ENCODE measurements around the gene LGALS3.

Gene LGALS3

GRCh38 chr14:55152052-55152753 lies 23.2 kb downstream of the LGALS3 start:
- no peak for TF ChIP-seq CTCF (IDR thresholded peaks at IDR 0.05; ENCODE audit: low read length, missing control alignments)
- no peak overlapping the region for H3K4me3 ChIP-seq (replicated peaks; ENCODE audit: low read depth, low read length)
- peak; percentile 50 for DNase-seq (ENCODE audit: low read depth)

GRCh38 chr14:55153951-55154350 lies 24.9 kb downstream of the LGALS3 start:
- no peak for DNase-seq (ENCODE audit: low read depth)
- no peak for TF ChIP-seq CTCF (IDR thresholded peaks at IDR 0.05; ENCODE audit: low read length, missing control alignments)
- H3K4me3 ChIP-seq (replicated peaks; ENCODE audit: low read depth, low read length) = no peak overlapping the region

- TF ChIP-seq CTCF (IDR thresholded peaks at IDR 0.05; ENCODE audit: low read length, missing control alignments) = no peak
- no peak overlapping the region for H3K4me3 ChIP-seq (replicated peaks; ENCODE audit: low read depth, low read length)
- no peak for DNase-seq (ENCODE audit: low read depth)
These were observed 28.0 kb downstream of the LGALS3 start for GRCh38 chr14:55157080-55157479.

- no peak overlapping the region for H3K4me3 ChIP-seq (replicated peaks; ENCODE audit: low read depth, low read length)
- DNase-seq (ENCODE audit: low read depth) = no peak
- no peak for TF ChIP-seq CTCF (IDR thresholded peaks at IDR 0.05; ENCODE audit: low read length, missing control alignments)
These were observed 29.4 kb downstream of the LGALS3 start for GRCh38 chr14:55158412-55158811.

GRCh38 chr14:55160989-55161388 lies 31.9 kb downstream of the LGALS3 start:
- peak; percentile 67 for DNase-seq (ENCODE audit: low read depth)
- TF ChIP-seq CTCF (IDR thresholded peaks at IDR 0.05; ENCODE audit: low read length, missing control alignments) = peak; percentile 61
- no peak overlapping the region for H3K4me3 ChIP-seq (replicated peaks; ENCODE audit: low read depth, low read length)

- no peak overlapping the region for H3K4me3 ChIP-seq (replicated peaks; ENCODE audit: low read depth, low read length)
- peak; percentile 68 for DNase-seq (ENCODE audit: low read depth)
- TF ChIP-seq CTCF (IDR thresholded peaks at IDR 0.05; ENCODE audit: low read length, missing control alignments) = no peak
These were observed 41.5 kb downstream of the LGALS3 start for GRCh38 chr14:55170526-55170925.

- no peak for DNase-seq (ENCODE audit: low read depth)
- H3K4me3 ChIP-seq (replicated peaks; ENCODE audit: low read depth, low read length) = no peak overlapping the region
- no peak for TF ChIP-seq CTCF (IDR thresholded peaks at IDR 0.05; ENCODE audit: low read length, missing control alignments)
These were observed 51.0 kb downstream of the LGALS3 start for GRCh38 chr14:55180006-55180405.
